ENCODE results near the gene AFMID. TPM values are rescaled to one million over a fixed set of nuclear protein-coding genes. Genes with fewer than 3 reads are reported as not detected.

AFMID gene
- total and polyA plus RNA-seq, 2 of the 8 experiments (the other 6 are each of a cell fraction or from before 2014, with no cell fraction given): 49.0 to 53.0 TPM

GRCh38 chr17:78251773-78252103, 64.6 kb downstream of the AFMID start:
- Histone ChIP-seq H3K27ac (ENCODE audit: low read depth, low read length) (no peak overlapping the region), H3K79me2 (ENCODE audit: control insufficient read depth in 1 of 2, insufficient read depth in 2 of 2, low read length in 2 of 2) (no peaks in the 10 kb centered on the region), H3K4ac (replicated peaks; ENCODE audit: insufficient read length, low read depth, low read length) (no peak overlapping the region), H3K56ac (replicated peaks; ENCODE audit: insufficient read length, low read depth, low read length) (no peak overlapping the region), H2BK5ac (ENCODE audit: low read depth, low read length) (0 out of 2 replicates have a peak overlapping the region, but pooled peaks have one; percentile 26), H2BK15ac (ENCODE audit: low read length) (0 out of 2 replicates have a peak overlapping the region, but pooled peaks have one; percentile 97), H4K8ac (ENCODE audit: extremely low read depth, insufficient read depth, low read length) (no peak overlapping the region), H2AFZ (ENCODE audit: low read length) (no peak overlapping the region), H2BK120ac (replicated peaks; ENCODE audit: low read depth, low read length) (no peak overlapping the region), H3K4me1 (replicated peaks in 1 of 4; ENCODE audit: control insufficient read depth in 3 of 4, insufficient read depth in 4 of 4, low read length in 3 of 4) (peaks cover 0 to 23% (median 15%) of the 10 kb centered on the region in 4 experiments; a peak in 6 of 7 replicates), H3K79me1 (ENCODE audit: low read depth, low read length) (no peaks in the 10 kb centered on the region), H2AK5ac (ENCODE audit: low read depth, low read length) (0 out of 2 replicates have a peak overlapping the region, but pooled peaks have one; percentile 32), H3K9me3 (ENCODE audit: insufficient read depth in 2 of 2, low read depth in 1 of 2, low read length in 1 of 2) (no peaks in the 10 kb centered on the region), H3K36me3 (ENCODE audit: control insufficient read depth in 2 of 4, insufficient read depth in 4 of 4, low read length in 3 of 4) (no peaks in the 10 kb centered on the region), H3K9ac (replicated peaks in 1 of 4; ENCODE audit: extremely low read depth in 1 of 4, low read depth in 3 of 4, low read length in 3 of 4) (0 out of 7 replicates have a peak overlapping the region, but pooled peaks of 1 of the 4 experiments have one; percentile 9), H3K27me3 (replicated peaks in 1 of 4; ENCODE audit: control insufficient read depth in 3 of 4, extremely low read depth in 1 of 4, insufficient read depth in 3 of 4, low read length in 3 of 4) (no peaks in the 10 kb centered on the region), H3K4me2 (ENCODE audit: insufficient read depth in 1 of 2, low read depth in 2 of 2, low read length in 2 of 2) (no peak overlapping the region), H2BK20ac (ENCODE audit: low read length) (no peak overlapping the region; the same call in 1 of the 2 replicates), H3K23ac (ENCODE audit: insufficient read length) (no peak overlapping the region), H3K18ac (ENCODE audit: extremely low read depth, low read length) (no peak overlapping the region), H3K4me3 (ENCODE audit: extremely low read depth in 1 of 4, insufficient read depth in 2 of 4, low read depth in 3 of 4, low read length in 4 of 4) (no peak overlapping the region), H3K14ac (ENCODE audit: insufficient read length) (no peak overlapping the region), H4K91ac (replicated peaks; ENCODE audit: insufficient read length, low read length) (peak overlapping the region; percentile 3), H2BK12ac (ENCODE audit: low read depth, low read length) (0 out of 2 replicates have a peak overlapping the region, but pooled peaks have one; percentile 86), H3K23me2 (ENCODE audit: low read depth, low read length) (peaks cover 4% of the 10 kb centered on the region; the same call in 1 of the 2 replicates), H4K20me1 (replicated peaks in 1 of 2; ENCODE audit: control insufficient read depth in 1 of 2, insufficient read depth in 2 of 2, low read length in 2 of 2) (no peaks in the 10 kb centered on the region), H4K5ac (ENCODE audit: insufficient read length, low read depth, low read length) (no peak overlapping the region)
- POLR2A ChIA-PET (ENCODE audit: partially characterized antibody): interaction anchor here (1.0 to 3.1 kb wide), 5 partner anchors 9 to 79 kb away, joined by 3 to 19 read pairs (median 6); no protein-coding TSS in a partner anchor
- TF ChIP-seq CTBP2 (IDR thresholded peaks at IDR 0.05; ENCODE audit: borderline replicate concordance, insufficient read depth, insufficient read length, low read length) (no peak), HDAC6 (IDR thresholded peaks at IDR 0.05; ENCODE audit: low read depth, low read length) (no peak), SIRT6 (IDR thresholded peaks at IDR 0.05; ENCODE audit: low read length) (no peak), TAF7 (optimal IDR thresholded peaks at IDR 0.05; ENCODE audit: borderline replicate concordance, low read depth, low read length) (no peak), GABPA (IDR thresholded peaks at IDR 0.05; ENCODE audit: borderline replicate concordance, insufficient read depth, low read length) (no peak), RXRA (IDR thresholded peaks at IDR 0.05; ENCODE audit: insufficient read depth, low read depth, low read length) (no peak), POLR2A (IDR thresholded peaks at IDR 0.05; ENCODE audit: control extremely low read depth in 1 of 2, low read depth in 2 of 2, low read length in 2 of 2) (no peak), HDAC2 (IDR thresholded peaks at IDR 0.05; ENCODE audit: borderline replicate concordance in 1 of 2, low read depth in 2 of 2, low read length in 2 of 2) (no peak), CBX8 (IDR thresholded peaks at IDR 0.05; ENCODE audit: borderline replicate concordance, low read depth, low read length) (no peak), POU5F1 (IDR thresholded peaks at IDR 0.05; ENCODE audit: low read depth, low read length) (no peak), BACH1 (IDR thresholded peaks at IDR 0.05; ENCODE audit: low read length) (no peak)
- TF ChIP-seq, protein P1, sequence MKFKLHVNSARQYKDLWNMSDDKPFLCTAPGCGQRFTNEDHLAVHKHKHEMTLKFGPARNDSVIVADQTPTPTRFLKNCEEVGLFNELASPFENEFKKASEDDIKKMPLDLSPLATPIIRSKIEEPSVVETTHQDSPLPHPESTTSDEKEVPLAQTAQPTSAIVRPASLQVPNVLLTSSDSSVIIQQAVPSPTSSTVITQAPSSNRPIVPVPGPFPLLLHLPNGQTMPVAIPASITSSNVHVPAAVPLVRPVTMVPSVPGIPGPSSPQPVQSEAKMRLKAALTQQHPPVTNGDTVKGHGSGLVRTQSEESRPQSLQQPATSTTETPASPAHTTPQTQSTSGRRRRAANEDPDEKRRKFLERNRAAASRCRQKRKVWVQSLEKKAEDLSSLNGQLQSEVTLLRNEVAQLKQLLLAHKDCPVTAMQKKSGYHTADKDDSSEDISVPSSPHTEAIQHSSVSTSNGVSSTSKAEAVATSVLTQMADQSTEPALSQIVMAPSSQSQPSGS (IDR thresholded peaks at IDR 0.05; ENCODE audit: low read length): no peak
- 79% methylated on average over 3 of the region's 6 CpGs; no CpG with 5 or more reads in 1 of the 2 experiments for WGBS, 2 experiments (ENCODE audit: extremely low coverage in 1 of 2, insufficient coverage in 1 of 2, insufficient read length in 1 of 2, insufficient replicate concordance in 2 of 2, low coverage in 1 of 2, low lambda C conversion rate in 2 of 2, missing lambda C conversion rate in 1 of 2)
- no peak for FAIRE-seq
- CTCF ChIA-PET (ENCODE audit: partially characterized antibody): interaction anchor here (0.6 to 5.6 kb wide), 45 partner anchors 9 to 240 kb away, joined by 3 to 53 read pairs (median 6); partner anchors contain the start of gene TMEM235
- no peak for DNase-seq (ENCODE audit: low read depth in 1 of 2, low spot score in 2 of 2)

Data from H1 (cell line).